K562 (cell line): ENCODE data around the gene RPS27. TPM values are rescaled to one million over a fixed set of nuclear protein-coding genes. Genes with fewer than 3 reads are reported as not detected.

Source experiments
- CREB1 ChIP-seq, 2 experiments: sonication (generic) in 1 of 2; formaldehyde crosslinking in 1 of 2; IDR thresholded peaks; 2 replicates each; pipeline versions ENCODE4 v1.6.1 to v1.8.0; 2012 to 2022; ENCODE audit warnings: inconsistent platforms in 1 of 2, mild to moderate bottlenecking in 1 of 2, missing genetic modification reagents in 1 of 2, moderate library complexity in 1 of 2
- CTCFL ChIP-seq: IDR thresholded peaks from 2 replicates; pipeline ENCODE4 v1.6.1; 2011; ENCODE audit warnings: borderline replicate concordance, low read depth, mild to moderate bottlenecking, moderate library complexity, low read length; ENCODE audit not compliant: insufficient read depth, poor library complexity, severe bottlenecking
- ETV1 ChIP-seq: fragments of 450-650 bp; conservative IDR thresholded peaks from 2 replicates; pipeline ENCODE4 v1.6.1; 2016; ENCODE audit warnings: missing genetic modification characterization, control low read depth, low read depth, missing compliant biosample characterization
- HNRNPUL1 ChIP-seq: fragments of 200-400 bp; formaldehyde crosslinking; IDR thresholded peaks from 2 replicates; pipeline ENCODE4 v1.6.1; 2017; ENCODE audit warnings: low read length
- KAT8 ChIP-seq: fragments of 450-650 bp; IDR thresholded peaks from 2 replicates; pipeline ENCODE4 v1.6.1; 2016; ENCODE audit warnings: low read depth, mild to moderate bottlenecking
- NEUROD1 ChIP-seq: fragments of 150-350 bp; IDR thresholded peaks from 2 replicates; pipeline ENCODE4 v1.6.1; 2014; ENCODE audit warnings: borderline replicate concordance, low read length, low read depth; ENCODE audit not compliant: partially characterized antibody
- PCBP2 ChIP-seq: fragments of 200-400 bp; formaldehyde crosslinking; IDR thresholded peaks from 2 replicates; pipeline ENCODE4 v1.6.1; 2018; ENCODE audit warnings: low read length, low read depth, mild to moderate bottlenecking, moderate library complexity; ENCODE audit not compliant: poor library complexity, severe bottlenecking
- POLR2AphosphoS5 ChIP-seq: IDR thresholded peaks from 2 replicates; pipeline ENCODE4 v1.6.1; 2011; ENCODE audit warnings: mild to moderate bottlenecking, low read depth, low read length, moderate library complexity; ENCODE audit not compliant: control insufficient read depth, insufficient read depth
- ZC3H8 ChIP-seq: fragments of 450-650 bp; IDR thresholded peaks from 2 replicates; pipeline ENCODE4 v1.6.1; 2017
- ZNF224 ChIP-seq: sonication (generic); formaldehyde crosslinking; IDR thresholded peaks from 2 replicates; pipeline ENCODE4 v1.8.0; 2022; ENCODE audit warnings: mild to moderate bottlenecking, missing genetic modification reagents
- ZNF282 ChIP-seq: sonication (generic); formaldehyde crosslinking; IDR thresholded peaks from 2 replicates; pipeline ENCODE4 v1.8.1; 2023; ENCODE audit warnings: missing genetic modification reagents
- polyA plus RNA-seq, 8 experiments: library from polyadenylated mRNA; depleted of rRNA in 4 of 8; stranded (reverse) in 5 of 8; unstranded in 3 of 8; fragments of >200 nt; fragmentation: Nextera tagmentation in 2 of 8; fragmentation: Illumina TruSeq in 1 of 8; extraction: Ambion mirVana in 2 of 8; extraction: Trizol in 1 of 8; gene quantifications; 2 replicates each; pipeline versions ENCODE4 v1.2.1 to v1.2.3, GENCODE V29; 2011 to 2014; ENCODE audit warnings: inconsistent platforms in 1 of 8, missing spikeins in 1 of 8
- total RNA-seq, 7 experiments: library from RNA; depleted of rRNA in 6 of 7; stranded (reverse); fragments of >200 nt in 6 of 7; fragmentation: Illumina TruSeq in 2 of 7; extraction: Trizol in 2 of 7; gene quantifications; 2 replicates each; pipeline versions ENCODE4 v1.2.1 to v1.2.3, GENCODE V29; 2011 to 2021; ENCODE audit warnings: low replicate concordance in 1 of 7
- TF ChIP-seq, protein P1 (sequence below): fragments of 200-800 bp; sonication (Bioruptor generic); IDR thresholded peaks from 2 replicates; pipeline ENCODE4 v1.6.1; 2016; ENCODE audit warnings: missing genetic modification characterization, missing compliant biosample characterization
- TF ChIP-seq, protein P2 (sequence below): fragments of 450-650 bp; IDR thresholded peaks from 2 replicates; pipeline ENCODE4 v1.6.1; 2017; ENCODE audit warnings: antibody characterized with exemption
- TF ChIP-seq, protein P3 (sequence below): sonication (generic); formaldehyde crosslinking; IDR thresholded peaks from 2 replicates; pipeline ENCODE4 v1.4.0; 2020; ENCODE audit warnings: mild to moderate bottlenecking, missing genetic modification reagents

RPS27 gene
- total and polyA plus RNA-seq, 9 of the 15 experiments (the other 6 are each of a cell fraction or from before 2014, with no cell fraction given) = 2,091 to 9,377 (median 6,706) TPM

GRCh38 chr1:153958111-153958960 is 32.2 kb upstream of the RPS27 start, which contains the start of gene CRTC2 (continued):
- TF ChIP-seq, protein P1, sequence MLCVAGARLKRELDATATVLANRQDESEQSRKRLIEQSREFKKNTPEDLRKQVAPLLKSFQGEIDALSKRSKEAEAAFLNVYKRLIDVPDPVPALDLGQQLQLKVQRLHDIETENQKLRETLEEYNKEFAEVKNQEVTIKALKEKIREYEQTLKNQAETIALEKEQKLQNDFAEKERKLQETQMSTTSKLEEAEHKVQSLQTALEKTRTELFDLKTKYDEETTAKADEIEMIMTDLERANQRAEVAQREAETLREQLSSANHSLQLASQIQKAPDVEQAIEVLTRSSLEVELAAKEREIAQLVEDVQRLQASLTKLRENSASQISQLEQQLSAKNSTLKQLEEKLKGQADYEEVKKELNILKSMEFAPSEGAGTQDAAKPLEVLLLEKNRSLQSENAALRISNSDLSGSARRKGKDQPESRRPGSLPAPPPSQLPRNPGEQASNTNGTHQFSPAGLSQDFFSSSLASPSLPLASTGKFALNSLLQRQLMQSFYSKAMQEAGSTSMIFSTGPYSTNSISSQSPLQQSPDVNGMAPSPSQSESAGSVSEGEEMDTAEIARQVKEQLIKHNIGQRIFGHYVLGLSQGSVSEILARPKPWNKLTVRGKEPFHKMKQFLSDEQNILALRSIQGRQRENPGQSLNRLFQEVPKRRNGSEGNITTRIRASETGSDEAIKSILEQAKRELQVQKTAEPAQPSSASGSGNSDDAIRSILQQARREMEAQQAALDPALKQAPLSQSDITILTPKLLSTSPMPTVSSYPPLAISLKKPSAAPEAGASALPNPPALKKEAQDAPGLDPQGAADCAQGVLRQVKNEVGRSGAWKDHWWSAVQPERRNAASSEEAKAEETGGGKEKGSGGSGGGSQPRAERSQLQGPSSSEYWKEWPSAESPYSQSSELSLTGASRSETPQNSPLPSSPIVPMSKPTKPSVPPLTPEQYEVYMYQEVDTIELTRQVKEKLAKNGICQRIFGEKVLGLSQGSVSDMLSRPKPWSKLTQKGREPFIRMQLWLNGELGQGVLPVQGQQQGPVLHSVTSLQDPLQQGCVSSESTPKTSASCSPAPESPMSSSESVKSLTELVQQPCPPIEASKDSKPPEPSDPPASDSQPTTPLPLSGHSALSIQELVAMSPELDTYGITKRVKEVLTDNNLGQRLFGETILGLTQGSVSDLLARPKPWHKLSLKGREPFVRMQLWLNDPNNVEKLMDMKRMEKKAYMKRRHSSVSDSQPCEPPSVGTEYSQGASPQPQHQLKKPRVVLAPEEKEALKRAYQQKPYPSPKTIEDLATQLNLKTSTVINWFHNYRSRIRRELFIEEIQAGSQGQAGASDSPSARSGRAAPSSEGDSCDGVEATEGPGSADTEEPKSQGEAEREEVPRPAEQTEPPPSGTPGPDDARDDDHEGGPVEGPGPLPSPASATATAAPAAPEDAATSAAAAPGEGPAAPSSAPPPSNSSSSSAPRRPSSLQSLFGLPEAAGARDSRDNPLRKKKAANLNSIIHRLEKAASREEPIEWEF (CRISPR knock-in tag) = no peak
- TF ChIP-seq NEUROD1 = no peak
- no peak for TF ChIP-seq KAT8
- TF ChIP-seq, protein P2, sequence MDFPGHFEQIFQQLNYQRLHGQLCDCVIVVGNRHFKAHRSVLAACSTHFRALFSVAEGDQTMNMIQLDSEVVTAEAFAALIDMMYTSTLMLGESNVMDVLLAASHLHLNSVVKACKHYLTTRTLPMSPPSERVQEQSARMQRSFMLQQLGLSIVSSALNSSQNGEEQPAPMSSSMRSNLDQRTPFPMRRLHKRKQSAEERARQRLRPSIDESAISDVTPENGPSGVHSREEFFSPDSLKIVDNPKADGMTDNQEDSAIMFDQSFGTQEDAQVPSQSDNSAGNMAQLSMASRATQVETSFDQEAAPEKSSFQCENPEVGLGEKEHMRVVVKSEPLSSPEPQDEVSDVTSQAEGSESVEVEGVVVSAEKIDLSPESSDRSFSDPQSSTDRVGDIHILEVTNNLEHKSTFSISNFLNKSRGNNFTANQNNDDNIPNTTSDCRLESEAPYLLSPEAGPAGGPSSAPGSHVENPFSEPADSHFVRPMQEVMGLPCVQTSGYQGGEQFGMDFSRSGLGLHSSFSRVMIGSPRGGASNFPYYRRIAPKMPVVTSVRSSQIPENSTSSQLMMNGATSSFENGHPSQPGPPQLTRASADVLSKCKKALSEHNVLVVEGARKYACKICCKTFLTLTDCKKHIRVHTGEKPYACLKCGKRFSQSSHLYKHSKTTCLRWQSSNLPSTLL = no peak
- TF ChIP-seq PCBP2 = no peak
- TF ChIP-seq CTCFL = no peak
- peak; percentile 68 for TF ChIP-seq CREB1 (IDR thresholded peaks at IDR 0.05)
- TF ChIP-seq CREB1 (CRISPR knock-in tag; IDR thresholded peaks at IDR 0.05) = peak; percentile 72; the same call in 1 of the 2 replicates
- TF ChIP-seq HNRNPUL1 = no peak
- TF ChIP-seq POLR2AphosphoS5 = peak; percentile 49; the same call in 1 of the 2 replicates
- TF ChIP-seq, protein P3, sequence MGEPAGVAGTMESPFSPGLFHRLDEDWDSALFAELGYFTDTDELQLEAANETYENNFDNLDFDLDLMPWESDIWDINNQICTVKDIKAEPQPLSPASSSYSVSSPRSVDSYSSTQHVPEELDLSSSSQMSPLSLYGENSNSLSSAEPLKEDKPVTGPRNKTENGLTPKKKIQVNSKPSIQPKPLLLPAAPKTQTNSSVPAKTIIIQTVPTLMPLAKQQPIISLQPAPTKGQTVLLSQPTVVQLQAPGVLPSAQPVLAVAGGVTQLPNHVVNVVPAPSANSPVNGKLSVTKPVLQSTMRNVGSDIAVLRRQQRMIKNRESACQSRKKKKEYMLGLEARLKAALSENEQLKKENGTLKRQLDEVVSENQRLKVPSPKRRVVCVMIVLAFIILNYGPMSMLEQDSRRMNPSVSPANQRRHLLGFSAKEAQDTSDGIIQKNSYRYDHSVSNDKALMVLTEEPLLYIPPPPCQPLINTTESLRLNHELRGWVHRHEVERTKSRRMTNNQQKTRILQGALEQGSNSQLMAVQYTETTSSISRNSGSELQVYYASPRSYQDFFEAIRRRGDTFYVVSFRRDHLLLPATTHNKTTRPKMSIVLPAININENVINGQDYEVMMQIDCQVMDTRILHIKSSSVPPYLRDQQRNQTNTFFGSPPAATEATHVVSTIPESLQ (CRISPR knock-in tag) = no peak
- TF ChIP-seq ZNF224 (CRISPR knock-in tag) = 0 out of 2 replicates have a peak, but pooled peaks have one; percentile 8
- TF ChIP-seq ZNF282 (CRISPR knock-in tag) = no peak
- no peak for TF ChIP-seq ZC3H8
- peak; percentile 95 for TF ChIP-seq ETV1 (tag)
